ENCODE results near the gene VPS33B.

DNA sequence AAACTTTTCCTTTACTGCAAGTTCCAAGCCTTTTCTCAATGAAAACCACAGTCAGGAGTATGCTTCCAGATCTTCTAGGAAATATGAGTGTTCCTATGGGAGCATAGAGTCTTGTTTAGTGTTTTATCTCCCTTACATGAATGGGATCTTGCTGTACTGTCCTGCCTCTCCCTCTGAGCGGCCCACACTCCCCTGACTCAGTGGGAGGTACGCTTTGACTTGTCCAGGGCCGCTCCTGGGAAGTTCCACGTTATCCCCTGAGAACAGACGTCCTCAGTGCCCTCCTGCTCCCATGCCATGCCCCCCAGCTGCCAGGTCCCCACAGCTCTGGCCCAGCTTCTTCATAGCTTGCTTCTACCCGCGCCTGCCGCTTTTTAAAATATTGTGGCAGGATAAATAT lies 28.9 kb upstream of the VPS33B start:
- TF ChIP-seq, protein P1, sequence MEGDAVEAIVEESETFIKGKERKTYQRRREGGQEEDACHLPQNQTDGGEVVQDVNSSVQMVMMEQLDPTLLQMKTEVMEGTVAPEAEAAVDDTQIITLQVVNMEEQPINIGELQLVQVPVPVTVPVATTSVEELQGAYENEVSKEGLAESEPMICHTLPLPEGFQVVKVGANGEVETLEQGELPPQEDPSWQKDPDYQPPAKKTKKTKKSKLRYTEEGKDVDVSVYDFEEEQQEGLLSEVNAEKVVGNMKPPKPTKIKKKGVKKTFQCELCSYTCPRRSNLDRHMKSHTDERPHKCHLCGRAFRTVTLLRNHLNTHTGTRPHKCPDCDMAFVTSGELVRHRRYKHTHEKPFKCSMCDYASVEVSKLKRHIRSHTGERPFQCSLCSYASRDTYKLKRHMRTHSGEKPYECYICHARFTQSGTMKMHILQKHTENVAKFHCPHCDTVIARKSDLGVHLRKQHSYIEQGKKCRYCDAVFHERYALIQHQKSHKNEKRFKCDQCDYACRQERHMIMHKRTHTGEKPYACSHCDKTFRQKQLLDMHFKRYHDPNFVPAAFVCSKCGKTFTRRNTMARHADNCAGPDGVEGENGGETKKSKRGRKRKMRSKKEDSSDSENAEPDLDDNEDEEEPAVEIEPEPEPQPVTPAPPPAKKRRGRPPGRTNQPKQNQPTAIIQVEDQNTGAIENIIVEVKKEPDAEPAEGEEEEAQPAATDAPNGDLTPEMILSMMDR (IDR thresholded peaks at IDR 0.05; ENCODE audit: low read depth, low read length) = no peak
- TF ChIP-seq MYC (IDR thresholded peaks at IDR 0.05; ENCODE audit: low read depth, low read length) = no peak

Data from NB4 (cell line).